ENCODE results near the gene CEP290. TPM values are rescaled to one million over a fixed set of nuclear protein-coding genes. Genes with fewer than 3 reads are reported as not detected.

The CEP290 gene
- total and polyA plus RNA-seq, 10 of the 15 experiments (the other 5 are each of a cell fraction or from before 2014, with no cell fraction given): 4.8 to 15.7 (median 10.7) TPM

DNA sequence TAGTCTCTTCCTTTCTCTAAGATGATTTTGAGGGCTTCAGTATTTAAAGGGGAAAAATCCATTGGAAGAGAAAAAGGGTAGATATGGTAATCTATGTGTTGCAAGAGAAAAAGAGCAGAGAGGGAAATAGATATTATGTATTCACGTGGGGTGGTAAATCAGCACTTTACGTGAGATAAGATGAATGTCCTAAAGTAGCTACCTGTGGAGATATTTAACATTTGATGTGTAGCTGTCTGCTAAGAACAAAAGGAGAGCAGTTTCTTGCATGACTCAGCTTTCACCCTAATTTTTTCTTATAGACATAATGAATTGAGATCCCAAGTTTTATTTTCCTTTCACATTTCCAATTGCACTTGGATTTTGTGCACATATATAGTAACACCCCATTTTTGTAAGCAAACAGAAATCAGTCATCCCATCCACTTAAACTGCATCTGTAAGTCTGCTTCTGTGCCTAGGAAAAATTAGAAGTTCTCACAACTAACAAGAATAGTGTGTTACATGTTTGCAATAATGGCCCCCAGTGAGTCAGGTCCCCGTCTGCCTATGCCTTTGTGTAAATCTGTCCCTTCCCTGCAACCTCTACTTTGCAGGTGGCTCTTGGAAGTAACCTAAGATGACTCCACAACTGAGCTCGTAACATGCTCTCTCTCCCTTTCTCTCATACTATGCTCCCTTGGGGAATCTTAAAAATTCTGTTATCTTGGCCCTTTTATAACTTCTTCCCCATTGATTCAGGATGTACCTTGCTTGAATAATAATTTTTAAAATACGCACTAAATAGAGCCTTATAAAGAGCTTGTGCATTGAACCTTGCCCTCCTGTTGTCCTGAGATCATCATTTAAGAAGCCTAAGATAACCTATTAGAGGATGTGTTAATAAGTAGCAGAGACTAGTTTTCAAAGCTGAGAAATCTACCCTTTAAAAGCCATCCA lies 3.9 kb upstream of the CEP290 start:
- 86% methylated on average over 5 of the region's 5 CpGs for WGBS (ENCODE audit: insufficient coverage, insufficient replicate concordance, low lambda C conversion rate, missing lambda C conversion rate)
- ATAC-seq (no peak), DNase-seq (ENCODE audit: low read depth, low spot score) (no peak), FAIRE-seq (no peak)
- ChIA-PET CTCF (interaction anchor here (1.2 to 3.1 kb wide), 5 partner anchors 8 to 248 kb away, joined by 3 to 14 read pairs (median 6); no protein-coding TSS in a partner anchor), RAD21 (ENCODE audit: unreplicated experiment) (interaction anchor here (0.8 to 2.6 kb wide), 12 partner anchors 9 to 287 kb away, joined by 3 to 10 read pairs (median 4); no protein-coding TSS in a partner anchor), POLR2A (interaction anchor here (0.9 to 2.8 kb wide), 6 partner anchors 9 to 159 kb away, joined by 3 to 7 read pairs (median 4); no protein-coding TSS in a partner anchor), SMC1A (ENCODE audit: uncharacterized antibody, unreplicated experiment) (interaction anchor here (0.6 to 2.8 kb wide), 22 partner anchors 8 to 1384 kb away, joined by 3 to 15 read pairs (median 4); no protein-coding TSS in a partner anchor)
- no peaks in the 10 kb centered on the region for H4K20me1 ChIP-seq (ENCODE audit: control insufficient read depth, insufficient read depth)
- no peaks in the 10 kb centered on the region for H3K27me3 ChIP-seq (replicated peaks in 1 of 2; ENCODE audit: control insufficient read depth in 2 of 2, insufficient read depth in 2 of 2, low read length in 1 of 2)
- H3K4me3 ChIP-seq: no peak overlapping the region
- H3K27ac ChIP-seq (ENCODE audit: control insufficient read depth, insufficient read depth): no peak overlapping the region
- no peaks in the 10 kb centered on the region for H3K4me1 ChIP-seq (ENCODE audit: control insufficient read depth, insufficient read depth, low read length)
- intact Hi-C loops (cut with micrococcal nuclease; ENCODE audit: unreplicated experiment): loop anchor here (10.0 kb wide), 2 partner anchors 729 to 1379 kb away; partner anchors contain the start of genes GALNT4 and POC1B
- H3K36me3 ChIP-seq (ENCODE audit: control insufficient read depth in 2 of 2, insufficient read depth in 2 of 2, low read length in 1 of 2): no peaks in the 10 kb centered on the region; a peak in 1 of 4 replicates
- no TSS peak for BruUV-seq (replicated peaks)
- no peak for TF ChIP-seq PRDM15 (CRISPR knock-in tag; IDR thresholded peaks at IDR 0.05)
- no peak for TF ChIP-seq E4F1 (IDR thresholded peaks at IDR 0.05; ENCODE audit: borderline replicate concordance, partially characterized antibody)
- no peak for TF ChIP-seq KLF5 (IDR thresholded peaks at IDR 0.05; ENCODE audit: partially characterized antibody)
- TF ChIP-seq SMARCA5 (IDR thresholded peaks at IDR 0.05): no peak
- TF ChIP-seq NFIC (IDR thresholded peaks at IDR 0.05; ENCODE audit: low read depth, low read length): no peak
- no peak for TF ChIP-seq ZNF622 (IDR thresholded peaks at IDR 0.05)
- no peak for TF ChIP-seq ZBTB4 (CRISPR knock-in tag; IDR thresholded peaks at IDR 0.05)
- no peak for TF ChIP-seq HDAC2 (IDR thresholded peaks at IDR 0.05)
- no peak for TF ChIP-seq BHLHE40 (IDR thresholded peaks at IDR 0.05; ENCODE audit: borderline replicate concordance in 1 of 2, low read depth in 2 of 2, low read length in 1 of 2)
- no peak for TF ChIP-seq ZNF207 (IDR thresholded peaks at IDR 0.05; ENCODE audit: borderline replicate concordance)
- TF ChIP-seq YBX1 (IDR thresholded peaks at IDR 0.05): no peak
- no peak overlapping the region for H3K9ac ChIP-seq (ENCODE audit: control insufficient read depth, insufficient read depth, low read length)
- in situ Hi-C loops (cut with MboI): loop anchor here (25.0 kb wide), 1 partner anchor 1366 kb away; the partner anchor contains the start of gene GALNT4
- peak overlapping the region; percentile 44 for H3K4me2 ChIP-seq (ENCODE audit: control insufficient read depth, insufficient read depth)
- H2AFZ ChIP-seq (ENCODE audit: control insufficient read depth, low read depth, low read length): no peak overlapping the region
- no peaks in the 10 kb centered on the region for H3K9me3 ChIP-seq (replicated peaks; ENCODE audit: control insufficient read depth, insufficient read depth, low read length)
- H3K79me2 ChIP-seq (ENCODE audit: control insufficient read depth, insufficient read depth, low read length): peaks cover 8% of the 10 kb centered on the region

Measured in GM12878 (cell line).